ENCODE results near the gene RAE1. TPM values are rescaled to one million over a fixed set of nuclear protein-coding genes. Genes with fewer than 3 reads are reported as not detected.

RAE1 gene
- total RNA-seq, 3 donors from 2014 or later (not counting 1 experiment from before 2014, with no cell fraction given): 50.3 to 66.8 (median 52.5) TPM

- H3K27ac Mint-ChIP-seq: no peak overlapping the region
- Histone ChIP-seq H3K4me1 (ENCODE audit: control insufficient read depth, insufficient read depth, low read length) (peaks cover 12% of the 10 kb centered on the region), H3K4me3 (ENCODE audit: low read length) (no peak overlapping the region), H3K27ac (ENCODE audit: low read length) (no peak overlapping the region), H3K27me3 (ENCODE audit: control insufficient read depth, insufficient read depth, low read length) (peaks cover 2% of the 10 kb centered on the region), H3K9me3 (ENCODE audit: control insufficient read depth, insufficient read depth, low read length) (no peaks in the 10 kb centered on the region), H3K36me3 (ENCODE audit: control insufficient read depth, insufficient read depth, low read length) (no peaks in the 10 kb centered on the region)
- H3K27me3 Mint-ChIP-seq (ENCODE audit: low read depth in 2 of 2): peaks cover 45 to 58% of the 10 kb centered on the region in 2 donors
- WGBS (ENCODE audit: insufficient coverage): 61% methylated on average over 2 of the region's 2 CpGs
- no peaks in the 10 kb centered on the region for H3K36me3 Mint-ChIP-seq
- DNase-seq: no peak
- H3K4me3 Mint-ChIP-seq: no peak overlapping the region
- peaks cover 0 to 18% of the 10 kb centered on the region in 2 donors for H3K4me1 Mint-ChIP-seq
- intact Hi-C loops (cut with micrococcal nuclease): no loop called here
- no peak for ATAC-seq
- no peak for TF ChIP-seq CTCF (IDR thresholded peaks at IDR 0.05)
- H3K9me3 Mint-ChIP-seq: no peaks in the 10 kb centered on the region
Observed at GRCh38 chr20:57322476-57322875, 28.6 kb upstream of the RAE1 start.

GRCh38 chr20:57323034-57323433 is 28.0 kb upstream of the RAE1 start:
- peaks cover 47 to 63% of the 10 kb centered on the region in 2 donors for H3K27me3 Mint-ChIP-seq (ENCODE audit: low read depth in 2 of 2)
- no peak overlapping the region for H3K27ac ChIP-seq (ENCODE audit: low read length)
- no peak for TF ChIP-seq CTCF (IDR thresholded peaks at IDR 0.05)
- H3K36me3 Mint-ChIP-seq: no peaks in the 10 kb centered on the region
- H3K4me3 ChIP-seq (ENCODE audit: low read length): no peak overlapping the region
- ATAC-seq (peak in 1 of 3 donors; percentile 34), DNase-seq (no peak)
- H3K9me3 Mint-ChIP-seq: no peaks in the 10 kb centered on the region
- peaks cover 8% of the 10 kb centered on the region for H3K4me1 ChIP-seq (ENCODE audit: control insufficient read depth, insufficient read depth, low read length)
- no peaks in the 10 kb centered on the region for H3K9me3 ChIP-seq (ENCODE audit: control insufficient read depth, insufficient read depth, low read length)
- H3K27ac Mint-ChIP-seq: no peak overlapping the region
- H3K36me3 ChIP-seq (ENCODE audit: control insufficient read depth, insufficient read depth, low read length): no peaks in the 10 kb centered on the region
- H3K27me3 ChIP-seq (ENCODE audit: control insufficient read depth, insufficient read depth, low read length): peaks cover 2% of the 10 kb centered on the region
- WGBS (ENCODE audit: insufficient coverage): 19% methylated on average over 6 of the region's 6 CpGs
- intact Hi-C loops (cut with micrococcal nuclease): no loop called here
- peaks cover 0 to 12% of the 10 kb centered on the region in 2 donors for H3K4me1 Mint-ChIP-seq
- H3K4me3 Mint-ChIP-seq: no peak overlapping the region

GRCh38 chr20:57325632-57326356 is 25.3 kb upstream of the RAE1 start:
- no peaks in the 10 kb centered on the region for H3K9me3 ChIP-seq (ENCODE audit: control insufficient read depth, insufficient read depth, low read length)
- H3K27me3 ChIP-seq (ENCODE audit: control insufficient read depth, insufficient read depth, low read length): peaks cover 4% of the 10 kb centered on the region
- 79% methylated on average over 10 of the region's 12 CpGs for WGBS (ENCODE audit: insufficient coverage)
- TF ChIP-seq CTCF (IDR thresholded peaks at IDR 0.05): no peak
- H3K36me3 Mint-ChIP-seq: no peaks in the 10 kb centered on the region
- intact Hi-C loops (cut with micrococcal nuclease): loop anchor here (5.0 kb wide), 1 partner anchor 233 kb away; no protein-coding TSS in a partner anchor
- H3K27ac Mint-ChIP-seq: no peak overlapping the region
- peaks cover 0 to 5% of the 10 kb centered on the region in 2 donors for H3K4me1 Mint-ChIP-seq
- H3K36me3 ChIP-seq (ENCODE audit: control insufficient read depth, insufficient read depth, low read length): no peaks in the 10 kb centered on the region
- no peak overlapping the region for H3K4me3 Mint-ChIP-seq
- DNase-seq: no peak
- H3K27ac ChIP-seq (ENCODE audit: low read length): no peak overlapping the region
- no peaks in the 10 kb centered on the region for H3K4me1 ChIP-seq (ENCODE audit: control insufficient read depth, insufficient read depth, low read length)
- no peaks in the 10 kb centered on the region for H3K9me3 Mint-ChIP-seq
- H3K4me3 ChIP-seq (ENCODE audit: low read length): no peak overlapping the region
- no peak for ATAC-seq
- H3K27me3 Mint-ChIP-seq (ENCODE audit: low read depth in 2 of 2): peaks cover 41 to 66% of the 10 kb centered on the region in 2 donors
